Measurements from ENCODE around the gene DYRK1A.
A peak's percentile ranks its signal among the peaks of the same experiment; 100 is the strongest.

The DYRK1A gene

GRCh38 chr21:37368541-37369279 is 2.1 kb downstream of the DYRK1A start:
- H3K4me1 ChIP-seq (ENCODE audit: control insufficient read depth, insufficient read depth, low read length), result peaks cover 21% of the 10 kb centered on the region
- peak overlapping the region; percentile 95 for H3K9ac ChIP-seq (ENCODE audit: low read length)
- H3K27ac ChIP-seq (ENCODE audit: low read depth, low read length), result peak overlapping the region; percentile 99
- H3K4me3 ChIP-seq (ENCODE audit: low read length), result peak overlapping the region; percentile 81
- no peaks in the 10 kb centered on the region for H3K27me3 ChIP-seq (ENCODE audit: control insufficient read depth, insufficient read depth, low read length)
- no peaks in the 10 kb centered on the region for H3K36me3 ChIP-seq (ENCODE audit: control insufficient read depth, insufficient read depth, low read length)

GRCh38 chr21:37369307-37369854 is 2.8 kb downstream of the DYRK1A start:
- H3K27me3 ChIP-seq (ENCODE audit: control insufficient read depth, insufficient read depth, low read length), result no peaks in the 10 kb centered on the region
- no peak overlapping the region for H3K27ac ChIP-seq (ENCODE audit: low read depth, low read length)
- peaks cover 21% of the 10 kb centered on the region for H3K4me1 ChIP-seq (ENCODE audit: control insufficient read depth, insufficient read depth, low read length)
- no peak overlapping the region for H3K9ac ChIP-seq (ENCODE audit: low read length)
- peak overlapping the region; percentile 81 for H3K4me3 ChIP-seq (ENCODE audit: low read length)
- H3K36me3 ChIP-seq (ENCODE audit: control insufficient read depth, insufficient read depth, low read length), result no peaks in the 10 kb centered on the region

GRCh38 chr21:37370152-37371040 is 3.8 kb downstream of the DYRK1A start:
- no peak overlapping the region for H3K9ac ChIP-seq (ENCODE audit: low read length)
- H3K27me3 ChIP-seq (ENCODE audit: control insufficient read depth, insufficient read depth, low read length), result no peaks in the 10 kb centered on the region
- H3K4me1 ChIP-seq (ENCODE audit: control insufficient read depth, insufficient read depth, low read length), result peaks cover 19% of the 10 kb centered on the region
- no peaks in the 10 kb centered on the region for H3K36me3 ChIP-seq (ENCODE audit: control insufficient read depth, insufficient read depth, low read length)
- no peak overlapping the region for H3K27ac ChIP-seq (ENCODE audit: low read depth, low read length)
- peak overlapping the region; percentile 81 for H3K4me3 ChIP-seq (ENCODE audit: low read length)

- Histone ChIP-seq H3K9ac (ENCODE audit: low read length) (no peak overlapping the region), H3K27me3 (ENCODE audit: control insufficient read depth, insufficient read depth, low read length) (no peaks in the 10 kb centered on the region), H3K27ac (ENCODE audit: low read depth, low read length) (no peak overlapping the region), H3K4me1 (ENCODE audit: control insufficient read depth, insufficient read depth, low read length) (peaks cover 22% of the 10 kb centered on the region), H3K36me3 (ENCODE audit: control insufficient read depth, insufficient read depth, low read length) (no peaks in the 10 kb centered on the region), H3K4me3 (ENCODE audit: low read length) (no peak overlapping the region)
These were observed 4.4 kb downstream of the DYRK1A start for GRCh38 chr21:37371041-37371397.

GRCh38 chr21:37372127-37372731 is 5.7 kb downstream of the DYRK1A start:
- H3K27ac ChIP-seq (ENCODE audit: low read depth, low read length), result no peak overlapping the region
- H3K27me3 ChIP-seq (ENCODE audit: control insufficient read depth, insufficient read depth, low read length), result no peaks in the 10 kb centered on the region
- peaks cover 26% of the 10 kb centered on the region for H3K4me1 ChIP-seq (ENCODE audit: control insufficient read depth, insufficient read depth, low read length)
- no peak overlapping the region for H3K4me3 ChIP-seq (ENCODE audit: low read length)
- no peaks in the 10 kb centered on the region for H3K36me3 ChIP-seq (ENCODE audit: control insufficient read depth, insufficient read depth, low read length)
- no peak overlapping the region for H3K9ac ChIP-seq (ENCODE audit: low read length)

GRCh38 chr21:37372951-37373350 is 6.4 kb downstream of the DYRK1A start:
- H3K4me3 ChIP-seq (ENCODE audit: low read length), result no peak overlapping the region
- no peak overlapping the region for H3K9ac ChIP-seq (ENCODE audit: low read length)
- no peaks in the 10 kb centered on the region for H3K27me3 ChIP-seq (ENCODE audit: control insufficient read depth, insufficient read depth, low read length)
- peaks cover 26% of the 10 kb centered on the region for H3K4me1 ChIP-seq (ENCODE audit: control insufficient read depth, insufficient read depth, low read length)
- no peak overlapping the region for H3K27ac ChIP-seq (ENCODE audit: low read depth, low read length)
- no peaks in the 10 kb centered on the region for H3K36me3 ChIP-seq (ENCODE audit: control insufficient read depth, insufficient read depth, low read length)

GRCh38 chr21:37373539-37373938 is 7.0 kb downstream of the DYRK1A start:
- H3K27me3 ChIP-seq (ENCODE audit: control insufficient read depth, insufficient read depth, low read length), result no peaks in the 10 kb centered on the region
- no peak overlapping the region for H3K27ac ChIP-seq (ENCODE audit: low read depth, low read length)
- no peaks in the 10 kb centered on the region for H3K36me3 ChIP-seq (ENCODE audit: control insufficient read depth, insufficient read depth, low read length)
- peaks cover 26% of the 10 kb centered on the region for H3K4me1 ChIP-seq (ENCODE audit: control insufficient read depth, insufficient read depth, low read length)
- H3K4me3 ChIP-seq (ENCODE audit: low read length), result no peak overlapping the region
- H3K9ac ChIP-seq (ENCODE audit: low read length), result no peak overlapping the region

GRCh38 chr21:37374027-37374426 is 7.5 kb downstream of the DYRK1A start:
- Histone ChIP-seq H3K27me3 (ENCODE audit: control insufficient read depth, insufficient read depth, low read length) (no peaks in the 10 kb centered on the region), H3K27ac (ENCODE audit: low read depth, low read length) (no peak overlapping the region), H3K9ac (ENCODE audit: low read length) (no peak overlapping the region), H3K36me3 (ENCODE audit: control insufficient read depth, insufficient read depth, low read length) (no peaks in the 10 kb centered on the region), H3K4me3 (ENCODE audit: low read length) (no peak overlapping the region), H3K4me1 (ENCODE audit: control insufficient read depth, insufficient read depth, low read length) (peaks cover 22% of the 10 kb centered on the region)

GRCh38 chr21:37375866-37376574 is 9.4 kb downstream of the DYRK1A start:
- H3K9ac ChIP-seq (ENCODE audit: low read length), result no peak overlapping the region
- peaks cover 15% of the 10 kb centered on the region for H3K4me1 ChIP-seq (ENCODE audit: control insufficient read depth, insufficient read depth, low read length)
- no peaks in the 10 kb centered on the region for H3K27me3 ChIP-seq (ENCODE audit: control insufficient read depth, insufficient read depth, low read length)
- no peak overlapping the region for H3K4me3 ChIP-seq (ENCODE audit: low read length)
- no peaks in the 10 kb centered on the region for H3K36me3 ChIP-seq (ENCODE audit: control insufficient read depth, insufficient read depth, low read length)
- no peak overlapping the region for H3K27ac ChIP-seq (ENCODE audit: low read depth, low read length)

- H3K36me3 ChIP-seq (ENCODE audit: control insufficient read depth, insufficient read depth, low read length), result no peaks in the 10 kb centered on the region
These were observed 12.1 kb downstream of the DYRK1A start for GRCh38 chr21:37378700-37379139.

GRCh38 chr21:37380349-37381323 is 14.1 kb downstream of the DYRK1A start:
- H3K4me3 ChIP-seq (ENCODE audit: low read length), result no peak overlapping the region
- no peaks in the 10 kb centered on the region for H3K36me3 ChIP-seq (ENCODE audit: control insufficient read depth, insufficient read depth, low read length)
- no peak overlapping the region for H3K9ac ChIP-seq (ENCODE audit: low read length)
- peak overlapping the region; percentile 28 for H3K27ac ChIP-seq (ENCODE audit: low read depth, low read length)
- H3K4me1 ChIP-seq (ENCODE audit: control insufficient read depth, insufficient read depth, low read length), result peaks cover 16% of the 10 kb centered on the region
- no peaks in the 10 kb centered on the region for H3K27me3 ChIP-seq (ENCODE audit: control insufficient read depth, insufficient read depth, low read length)

More at GRCh38 chr21:37378700-37379139, 12.1 kb downstream of the DYRK1A start:
- H3K9ac ChIP-seq (ENCODE audit: low read length), result no peak overlapping the region
- H3K27ac ChIP-seq (ENCODE audit: low read depth, low read length), result no peak overlapping the region
- peaks cover 18% of the 10 kb centered on the region for H3K4me1 ChIP-seq (ENCODE audit: control insufficient read depth, insufficient read depth, low read length)
- H3K27me3 ChIP-seq (ENCODE audit: control insufficient read depth, insufficient read depth, low read length), result no peaks in the 10 kb centered on the region
- no peak overlapping the region for H3K4me3 ChIP-seq (ENCODE audit: low read length)
